MV-4-11 (cell line): ENCODE data around the gene APP.

ENCODE experiments used
- DNase-seq: peaks from one replicate; lab custom pipeline; 2025; lab: John Stamatoyannopoulos, UW

Gene APP

DNA sequence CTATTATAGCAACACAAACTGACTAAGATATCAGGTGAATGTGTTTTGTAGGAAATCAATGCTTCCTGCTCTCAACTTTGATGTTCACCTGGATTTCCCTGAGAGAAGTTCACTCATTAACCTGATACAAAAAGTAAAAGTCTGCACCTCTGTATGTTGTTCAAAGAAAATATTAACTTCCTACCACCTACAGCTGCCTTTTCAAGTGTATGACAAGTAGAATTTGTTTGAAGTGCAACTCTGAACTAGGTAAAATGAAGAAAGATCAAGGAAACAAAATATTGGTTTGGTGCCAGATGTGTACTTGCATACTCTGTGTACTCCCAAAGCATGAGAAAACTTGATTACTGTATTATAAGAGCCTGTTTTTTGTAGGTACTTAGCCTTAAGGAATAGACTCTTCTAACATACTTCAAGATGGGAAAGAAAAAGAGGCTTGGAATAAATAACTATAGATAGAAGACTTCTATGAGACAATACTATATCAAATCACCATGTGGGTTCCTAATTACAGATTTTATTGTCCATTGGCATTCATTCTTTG, 193.4 kb downstream of the APP start:
- no peak for DNase-seq

- DNase-seq: no peak
These were observed 195.6 kb downstream of the APP start for GRCh38 chr21:25974964-25975363.

- DNase-seq: no peak
These were observed 200.2 kb downstream of the APP start for GRCh38 chr21:25970254-25970930.

- DNase-seq: no peak
These were observed 202.6 kb downstream of the APP start for GRCh38 chr21:25967901-25968438.

DNA sequence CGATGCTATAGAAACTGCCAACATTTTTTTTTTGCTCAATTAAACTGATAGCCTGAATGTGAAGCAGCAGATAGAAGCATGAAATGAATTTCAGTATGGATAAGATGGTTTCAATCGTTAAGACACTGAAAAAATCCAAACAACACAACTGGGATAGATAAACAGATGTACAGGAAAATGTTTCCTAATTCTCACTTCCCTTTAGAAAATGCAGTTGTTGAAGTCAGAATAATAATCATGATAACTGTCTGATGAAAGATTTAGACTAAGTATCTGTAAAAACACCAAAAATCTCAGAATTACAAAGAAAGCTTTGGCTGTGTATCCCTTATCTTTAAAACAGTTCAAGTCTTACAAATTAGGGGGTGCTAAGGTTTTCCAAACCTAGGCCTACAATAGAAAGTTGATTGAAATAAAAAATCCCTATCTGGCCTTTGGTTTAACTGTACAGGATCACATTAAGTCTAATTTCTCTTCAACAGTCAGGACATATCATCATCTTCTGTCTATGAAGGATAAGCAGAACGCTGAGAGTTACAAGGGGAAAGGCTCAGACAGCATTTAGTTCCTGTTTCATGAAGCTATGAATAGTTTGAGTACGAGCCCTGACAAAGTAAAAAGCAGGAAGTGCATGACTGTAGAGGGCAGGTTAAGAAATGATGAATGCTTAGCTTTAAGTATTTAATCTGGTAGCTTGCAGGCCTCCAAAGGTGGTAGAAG, 203.2 kb downstream of the APP start:
- DNase-seq: peak; percentile 91

DNA sequence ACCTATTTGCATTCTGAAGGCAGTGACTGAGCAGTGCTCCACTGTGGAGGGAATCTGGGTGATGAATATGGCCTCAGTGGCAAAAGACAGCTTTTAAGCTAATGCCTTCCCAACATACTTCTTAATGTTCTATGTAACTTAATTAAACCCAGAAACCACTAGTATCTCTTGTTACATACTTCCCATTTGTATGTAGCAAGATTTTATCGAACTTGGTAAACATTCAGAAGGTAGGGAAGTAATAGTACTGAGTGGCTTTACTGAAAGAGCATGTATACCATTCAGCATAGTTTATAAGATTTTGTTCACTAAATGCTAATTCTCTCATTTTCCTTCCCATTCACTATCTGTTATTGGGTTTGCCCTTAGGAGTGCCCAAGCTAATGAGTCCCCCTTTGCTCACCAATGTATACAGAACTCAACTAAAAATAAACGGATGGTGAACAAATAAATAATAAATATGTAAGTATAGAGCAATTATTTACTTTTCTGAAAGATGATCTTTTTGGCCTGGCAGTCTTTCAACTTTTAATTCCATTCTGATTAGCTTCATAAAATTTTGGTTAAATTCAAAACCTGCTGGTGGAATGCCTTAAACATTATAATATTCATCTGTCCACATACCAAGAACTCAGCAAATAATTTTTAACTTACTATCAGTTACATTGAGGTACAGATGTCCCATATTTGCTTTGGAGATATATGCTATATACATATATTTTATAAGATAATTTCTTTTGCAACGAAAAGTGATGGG, 204.4 kb downstream of the APP start:
- DNase-seq: no peak

DNA sequence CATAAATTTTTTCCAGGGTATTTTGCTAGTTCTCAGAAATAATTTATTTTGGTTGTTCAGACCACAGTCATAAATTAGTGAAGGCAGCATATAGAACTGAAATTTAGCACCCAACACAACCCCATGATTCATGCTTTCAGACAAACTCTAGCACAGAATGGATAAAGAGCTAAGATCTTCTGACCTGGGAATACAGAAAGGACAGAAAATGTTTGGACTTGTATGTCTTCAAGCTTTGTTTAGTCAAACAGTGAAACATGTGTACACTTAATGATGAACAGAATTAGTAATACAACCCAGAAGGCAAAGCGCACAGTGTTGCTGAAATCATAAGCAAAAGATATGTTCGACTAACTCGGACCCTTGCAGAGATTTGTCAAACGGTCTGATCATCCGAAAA, 205.6 kb downstream of the APP start:
- no peak for DNase-seq

DNA sequence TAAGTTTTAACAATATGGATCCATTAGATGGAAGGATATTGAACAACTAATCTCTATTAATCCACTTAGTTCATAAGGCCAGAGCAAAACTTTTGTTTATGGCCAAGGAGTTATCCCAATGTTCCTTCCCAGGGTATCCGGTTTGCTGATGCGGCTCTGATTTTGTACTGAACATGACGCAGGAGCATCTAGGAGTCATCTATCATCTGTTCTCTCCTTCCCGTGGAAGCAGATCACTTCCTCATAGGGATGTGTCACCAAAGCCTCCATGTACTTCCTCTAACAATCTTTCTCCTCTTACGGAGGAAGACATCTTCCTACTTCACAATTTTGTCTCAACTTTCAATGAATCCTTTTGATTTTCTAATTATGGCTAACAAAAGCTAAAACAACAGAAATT, 206.6 kb downstream of the APP start:
- peak; percentile 79 for DNase-seq

DNA sequence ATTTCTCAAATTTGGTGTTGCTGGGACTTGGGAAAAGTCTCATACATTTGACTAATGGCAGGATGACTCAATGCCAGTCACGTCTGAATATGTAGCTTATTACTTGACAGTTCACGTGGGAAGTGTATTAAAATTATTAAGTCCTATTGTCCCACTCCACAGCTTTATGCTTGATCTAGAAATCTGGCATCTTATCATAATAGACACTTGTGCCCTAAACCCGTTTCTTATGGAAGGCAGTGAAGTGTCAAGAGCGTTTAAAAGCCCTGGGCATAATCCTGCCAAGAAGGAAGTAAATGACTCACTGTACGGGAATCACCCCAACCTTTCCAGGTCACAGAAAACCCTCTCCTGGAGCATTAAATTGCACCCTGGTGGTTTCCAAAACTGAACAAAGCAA, 207.4 kb downstream of the APP start:
- DNase-seq: no peak

DNA sequence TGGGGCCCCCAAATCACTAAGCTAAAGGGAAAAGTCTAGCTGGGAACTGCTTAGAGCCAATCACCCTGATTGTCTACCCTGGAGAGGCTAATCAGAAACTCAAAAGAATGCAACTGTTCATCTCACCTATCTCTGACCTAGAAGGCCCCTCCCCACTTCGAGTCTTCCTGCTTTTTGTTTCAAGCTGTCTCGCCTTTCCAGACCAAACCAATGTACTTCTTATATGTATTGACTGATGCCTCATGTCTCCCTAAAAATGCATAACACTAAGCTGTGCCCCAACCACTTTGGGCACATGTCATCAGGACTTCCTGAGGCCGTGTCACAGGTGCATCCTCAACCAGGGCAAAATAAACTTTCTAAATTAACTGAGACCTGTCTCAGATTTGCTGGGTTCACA, 209.5 kb downstream of the APP start:
- no peak for DNase-seq

GRCh38 chr21:25960402-25960801, 210.2 kb downstream of the APP start:
- no peak for DNase-seq

DNA sequence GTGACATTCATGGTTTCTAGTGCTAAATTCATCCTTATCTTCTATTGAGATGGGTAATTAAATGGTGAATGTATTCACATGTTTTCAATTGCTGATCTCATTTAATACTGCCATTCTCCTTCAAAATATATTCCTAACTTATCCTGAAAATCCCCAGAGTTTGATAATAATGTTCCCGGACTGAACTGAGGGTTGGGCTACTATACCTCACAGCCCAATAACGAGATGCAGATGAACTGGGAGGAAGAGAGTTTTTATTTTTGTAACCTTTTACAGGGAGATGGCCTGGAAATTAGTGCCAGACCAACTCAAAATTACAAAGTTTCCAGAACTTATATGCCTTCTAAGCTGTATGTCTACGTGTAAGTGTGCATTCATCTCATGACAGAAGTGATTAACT, 210.8 kb downstream of the APP start:
- no peak for DNase-seq

- DNase-seq: no peak
These were observed 213.4 kb downstream of the APP start for GRCh38 chr21:25956993-25957714.

DNA sequence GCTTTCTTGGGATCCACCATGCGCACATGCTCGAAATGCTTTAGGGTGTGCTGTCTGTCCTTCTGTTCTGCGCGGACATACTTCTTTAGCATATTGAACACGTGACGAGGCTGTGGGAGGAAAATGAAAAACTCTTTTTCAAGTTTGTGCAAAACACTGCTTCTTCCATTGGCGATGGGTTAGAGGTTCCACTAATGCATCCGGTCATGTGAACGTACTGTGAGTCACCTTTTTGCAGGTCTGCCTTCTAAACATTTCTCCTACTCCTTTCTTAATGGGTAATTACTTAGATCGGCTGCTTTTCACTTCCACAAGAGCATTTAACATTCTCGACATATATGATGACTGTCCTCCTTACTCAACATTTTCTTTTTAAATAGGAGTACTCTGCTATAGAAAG, 214.9 kb downstream of the APP start:
- DNase-seq: no peak

- no peak for DNase-seq
These were observed 216.9 kb downstream of the APP start for GRCh38 chr21:25953659-25954058.

DNA sequence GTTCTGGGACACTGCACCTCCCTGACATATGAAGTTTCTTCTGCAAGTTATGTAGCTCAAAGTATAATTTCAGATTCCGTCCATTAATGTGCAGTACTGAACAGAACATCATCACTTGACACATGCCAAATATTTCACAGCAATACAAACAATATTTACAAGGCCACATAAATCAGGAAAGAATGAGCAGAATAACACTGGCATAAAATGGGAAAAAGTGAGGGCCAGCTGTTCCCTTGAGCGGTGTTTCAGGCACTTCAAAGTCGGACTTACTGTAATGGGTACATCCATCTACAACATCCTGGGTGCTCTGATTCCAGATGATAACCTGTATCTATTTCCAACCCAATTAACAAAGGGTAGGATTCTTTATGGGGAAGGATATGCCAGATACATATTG, 217.4 kb downstream of the APP start:
- DNase-seq: no peak

- no peak for DNase-seq
These were observed 218.3 kb downstream of the APP start for GRCh38 chr21:25952306-25952705.

- DNase-seq: no peak
These were observed 220.9 kb downstream of the APP start for GRCh38 chr21:25949701-25950100.

- no peak for DNase-seq
These were observed 225.8 kb downstream of the APP start for GRCh38 chr21:25944672-25945213.

DNA sequence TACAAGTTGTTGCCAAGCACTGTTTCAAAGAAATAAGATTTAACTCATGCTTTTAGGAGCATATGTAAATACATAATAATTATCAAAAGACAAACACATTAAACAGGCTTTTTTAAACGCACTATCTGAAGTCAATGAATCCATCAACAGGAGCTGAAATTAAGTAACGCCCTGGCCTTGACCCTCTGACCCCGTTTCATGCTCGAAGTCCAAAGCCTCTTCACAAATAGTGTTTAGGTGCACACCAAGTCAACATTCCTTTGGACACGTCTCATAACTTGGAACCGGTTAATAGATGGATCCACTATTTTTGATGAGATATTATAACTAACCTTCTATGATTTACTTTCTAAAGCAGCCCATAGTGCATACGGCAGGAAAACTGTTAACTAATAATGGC, 226.5 kb downstream of the APP start:
- DNase-seq: no peak

- DNase-seq: no peak
These were observed 228.4 kb downstream of the APP start for GRCh38 chr21:25942135-25942534.

DNA sequence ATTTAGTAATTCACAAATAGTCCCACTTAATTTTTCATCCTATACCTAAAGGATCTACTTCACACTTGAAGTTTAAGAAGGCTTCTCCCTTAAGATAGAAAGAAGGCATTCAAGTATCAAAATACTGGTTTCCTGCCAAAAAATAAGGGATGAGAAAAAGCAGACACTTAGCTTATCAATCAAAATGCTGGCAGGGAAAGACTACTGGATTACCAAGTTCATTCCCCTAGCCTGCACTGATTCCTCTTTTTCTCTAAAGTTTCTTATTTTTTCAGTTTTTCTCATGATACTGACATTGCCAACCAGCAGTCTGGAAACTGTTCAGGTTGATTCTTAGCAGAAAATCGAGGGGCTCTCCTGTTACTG, 231.2 kb downstream of the APP start:
- DNase-seq: no peak
